GM18873 (cell line): ENCODE results near the gene SERPINA1.

Experiments used
- ATAC-seq: cut with Tn5 transposase; IDR thresholded peaks from one replicate; pipeline ENCODE4 v1.9.1; 2021; ENCODE audit warnings: mild to moderate bottlenecking, moderate library complexity, moderate number of reproducible peaks; ENCODE audit not compliant: unreplicated experiment, low FRiP score

SERPINA1 gene

GRCh38 chr14:94398536-94398935, 10.1 kb upstream of the SERPINA1 start:
- ATAC-seq, result no peak

DNA sequence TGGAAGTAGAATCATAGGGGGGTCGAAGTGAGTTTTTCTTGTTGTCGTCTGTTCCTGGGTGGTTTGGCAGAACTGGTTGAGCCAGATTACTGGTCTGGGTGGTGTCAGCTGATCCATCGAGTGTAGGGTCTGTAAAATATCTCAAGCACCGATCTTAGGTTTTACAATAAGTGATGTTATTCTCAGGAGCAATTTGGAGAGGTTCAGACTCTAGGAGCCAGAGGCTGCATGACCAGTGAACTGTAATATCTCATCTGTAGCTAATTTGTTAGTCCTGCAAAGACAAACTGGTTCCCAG, 9.7 kb upstream of the SERPINA1 start:
- ATAC-seq, result no peak

- ATAC-seq, result no peak
These were observed 9.1 kb upstream of the SERPINA1 start for GRCh38 chr14:94397289-94398181.

DNA sequence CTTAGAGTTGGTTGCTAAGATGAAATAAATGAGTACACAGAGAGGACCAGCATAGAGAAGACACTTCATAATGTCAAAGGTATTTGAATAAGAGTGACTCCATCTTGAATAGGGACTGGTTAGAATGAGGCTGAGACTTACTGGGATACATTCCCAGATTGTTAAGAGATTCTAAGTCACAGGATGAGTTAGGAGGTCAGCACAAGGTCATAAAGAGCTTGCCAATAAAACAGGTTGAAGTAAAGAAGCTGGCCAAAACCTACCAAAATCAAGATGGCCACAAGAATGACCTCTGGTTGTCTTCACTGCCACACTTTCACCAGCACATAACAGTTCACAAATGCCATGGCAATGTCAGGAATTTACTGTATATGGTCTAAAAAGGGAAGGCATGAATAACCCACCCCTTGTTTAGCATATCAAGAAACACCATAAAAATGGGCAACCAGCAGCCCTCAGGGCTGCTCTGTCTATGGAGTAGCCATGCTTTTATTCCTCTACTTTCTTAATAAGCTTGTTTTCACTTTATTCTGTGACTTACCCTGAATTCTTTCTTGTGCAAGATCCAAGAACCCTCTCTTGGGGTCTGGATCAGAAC, 8.3 kb upstream of the SERPINA1 start:
- ATAC-seq, result no peak

DNA sequence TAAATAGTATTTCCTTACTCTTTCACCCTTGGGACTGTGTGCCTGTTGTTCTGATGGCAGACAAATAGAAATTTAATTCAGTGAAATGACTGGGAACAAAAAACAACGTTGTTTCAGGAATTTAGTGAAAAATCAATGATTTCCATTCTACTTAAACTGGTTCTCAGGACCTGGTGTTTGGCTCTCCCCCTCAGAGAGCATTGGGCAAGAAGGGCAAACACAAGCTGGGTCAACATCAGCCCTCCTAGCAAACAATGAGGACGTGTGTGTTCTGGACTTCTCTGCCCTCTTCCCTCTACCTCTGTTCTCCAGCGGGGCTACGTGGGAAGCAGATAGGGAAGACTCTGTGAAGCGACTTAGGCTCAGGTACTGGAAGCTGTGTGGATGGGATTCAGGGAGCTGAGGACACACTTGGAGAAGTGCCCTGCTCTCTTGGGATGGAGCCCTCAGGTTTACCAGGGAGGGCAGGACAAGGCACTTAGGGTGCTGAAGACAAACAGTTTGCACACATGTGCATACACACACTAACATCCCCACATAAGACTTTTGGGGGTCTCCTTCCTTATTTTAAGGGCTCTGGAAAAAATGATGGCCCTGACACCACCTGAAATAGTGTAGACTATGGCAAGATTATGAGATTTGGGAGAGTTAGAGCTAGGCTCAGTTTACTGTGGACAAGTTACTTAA, 7.6 kb upstream of the SERPINA1 start:
- no peak for ATAC-seq

DNA sequence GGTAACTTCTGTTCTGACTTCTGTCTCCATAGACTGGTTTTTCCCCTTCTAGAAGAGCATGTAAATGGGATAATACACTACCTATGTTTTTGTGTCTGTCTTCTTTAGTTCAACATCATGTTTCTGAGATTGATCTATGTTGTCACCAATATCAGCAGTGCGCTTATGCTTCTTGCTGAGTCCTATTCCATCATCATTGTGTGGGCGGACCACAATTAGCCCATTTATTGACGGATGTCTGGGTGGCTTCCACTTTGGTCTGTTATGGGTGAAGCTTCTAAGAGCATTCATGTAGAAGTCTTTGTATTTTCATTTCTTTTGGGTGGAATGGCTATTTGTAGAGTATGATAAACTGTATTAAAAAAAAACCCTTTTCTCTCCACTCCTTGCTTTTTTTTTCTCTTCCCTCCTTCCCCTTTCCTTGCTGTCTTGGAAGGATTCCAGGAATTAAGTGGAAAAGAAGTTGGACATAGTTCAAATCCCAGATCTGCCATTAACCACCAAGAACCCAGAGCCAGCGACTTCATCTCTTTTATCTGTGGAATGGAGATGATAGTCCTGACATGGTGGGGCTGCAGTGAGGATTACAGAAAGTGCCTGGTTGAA, 7.0 kb upstream of the SERPINA1 start:
- ATAC-seq, result no peak

- no peak for ATAC-seq
These were observed 6.3 kb upstream of the SERPINA1 start for GRCh38 chr14:94394581-94395207.

GRCh38 chr14:94394025-94394493, 5.7 kb upstream of the SERPINA1 start:
- no peak for ATAC-seq

- no peak for ATAC-seq
These were observed 5.1 kb upstream of the SERPINA1 start for GRCh38 chr14:94393474-94393873.

DNA sequence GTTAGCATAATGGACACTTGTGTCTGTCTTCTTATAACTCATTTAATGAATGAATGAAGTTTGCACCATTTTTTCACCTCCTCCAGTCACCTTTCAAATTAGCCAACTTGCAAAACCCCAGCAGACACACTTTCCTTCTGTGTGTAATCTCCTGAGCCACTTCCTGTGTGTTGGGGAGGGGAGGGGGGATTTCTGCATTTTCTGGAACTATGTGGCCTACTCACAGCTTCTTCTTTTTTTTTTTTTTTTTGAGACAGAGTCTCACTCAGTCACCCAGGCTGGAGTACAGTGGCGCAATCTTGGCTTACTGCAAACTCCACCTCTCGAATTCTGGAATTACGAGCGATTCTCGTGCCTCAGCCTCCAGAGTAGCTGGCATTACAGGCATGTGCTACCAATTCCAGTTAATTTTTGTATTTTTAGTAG, 4.1 kb upstream of the SERPINA1 start:
- ATAC-seq, result no peak

- no peak for ATAC-seq
These were observed 3.0 kb upstream of the SERPINA1 start for GRCh38 chr14:94391281-94391975.

DNA sequence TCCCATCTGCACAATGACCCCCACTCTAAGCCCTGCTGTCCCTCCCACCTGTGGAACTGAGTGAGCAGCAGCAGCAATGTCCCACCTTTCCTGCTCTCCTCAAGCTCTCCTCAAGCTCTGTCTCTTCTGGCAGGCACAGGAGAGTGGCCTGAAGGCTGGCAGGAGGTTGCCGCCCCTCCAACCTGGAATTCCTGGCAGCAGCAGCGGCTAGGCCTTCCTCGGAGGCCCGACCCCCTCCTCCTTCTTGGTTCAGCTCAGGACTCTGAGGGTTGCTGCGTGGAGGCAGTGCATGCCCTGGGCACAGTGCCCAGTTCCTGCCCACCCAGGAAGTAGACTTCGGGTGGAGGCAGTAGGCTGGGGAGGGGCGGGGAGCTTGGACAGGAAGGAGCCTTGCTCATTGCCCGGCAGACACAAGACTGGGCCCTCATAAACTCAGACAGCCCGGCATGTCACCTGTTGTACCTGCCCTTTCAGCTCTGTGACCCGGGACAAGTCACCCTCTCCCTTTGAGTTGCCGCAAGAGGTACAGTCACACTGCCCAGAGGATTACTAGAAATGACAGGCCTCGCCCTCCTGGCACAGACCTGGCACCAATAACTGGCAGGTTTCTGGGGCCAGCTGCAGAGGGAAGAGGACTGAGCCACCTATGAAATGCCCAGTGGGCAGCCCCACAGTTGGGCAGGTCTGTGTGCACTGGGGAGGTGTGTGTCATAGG, 2.1 kb upstream of the SERPINA1 start:
- no peak for ATAC-seq

- ATAC-seq, result no peak
These were observed 1.4 kb upstream of the SERPINA1 start for GRCh38 chr14:94389731-94390371.

GRCh38 chr14:94389104-94389469, 685 bp upstream of the SERPINA1 start:
- ATAC-seq, result no peak

DNA sequence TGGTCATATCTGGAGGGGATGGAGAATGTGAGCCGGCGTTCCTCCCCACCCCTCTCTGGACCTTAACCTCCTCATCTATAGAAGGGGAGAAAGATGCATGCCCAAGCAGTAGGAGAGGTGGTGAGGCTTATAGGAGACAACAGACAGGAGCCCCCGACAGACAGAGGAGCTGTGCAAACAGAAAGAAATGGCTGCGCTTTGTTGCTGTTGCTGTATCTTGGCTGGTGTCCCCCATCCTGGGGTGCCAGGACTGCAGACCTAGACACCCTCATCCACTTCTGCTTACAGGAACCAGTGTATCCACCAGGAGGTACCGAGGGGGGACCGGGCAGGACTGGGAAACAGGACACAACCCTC, 397 bp downstream of the SERPINA1 start:
- no peak for ATAC-seq

DNA sequence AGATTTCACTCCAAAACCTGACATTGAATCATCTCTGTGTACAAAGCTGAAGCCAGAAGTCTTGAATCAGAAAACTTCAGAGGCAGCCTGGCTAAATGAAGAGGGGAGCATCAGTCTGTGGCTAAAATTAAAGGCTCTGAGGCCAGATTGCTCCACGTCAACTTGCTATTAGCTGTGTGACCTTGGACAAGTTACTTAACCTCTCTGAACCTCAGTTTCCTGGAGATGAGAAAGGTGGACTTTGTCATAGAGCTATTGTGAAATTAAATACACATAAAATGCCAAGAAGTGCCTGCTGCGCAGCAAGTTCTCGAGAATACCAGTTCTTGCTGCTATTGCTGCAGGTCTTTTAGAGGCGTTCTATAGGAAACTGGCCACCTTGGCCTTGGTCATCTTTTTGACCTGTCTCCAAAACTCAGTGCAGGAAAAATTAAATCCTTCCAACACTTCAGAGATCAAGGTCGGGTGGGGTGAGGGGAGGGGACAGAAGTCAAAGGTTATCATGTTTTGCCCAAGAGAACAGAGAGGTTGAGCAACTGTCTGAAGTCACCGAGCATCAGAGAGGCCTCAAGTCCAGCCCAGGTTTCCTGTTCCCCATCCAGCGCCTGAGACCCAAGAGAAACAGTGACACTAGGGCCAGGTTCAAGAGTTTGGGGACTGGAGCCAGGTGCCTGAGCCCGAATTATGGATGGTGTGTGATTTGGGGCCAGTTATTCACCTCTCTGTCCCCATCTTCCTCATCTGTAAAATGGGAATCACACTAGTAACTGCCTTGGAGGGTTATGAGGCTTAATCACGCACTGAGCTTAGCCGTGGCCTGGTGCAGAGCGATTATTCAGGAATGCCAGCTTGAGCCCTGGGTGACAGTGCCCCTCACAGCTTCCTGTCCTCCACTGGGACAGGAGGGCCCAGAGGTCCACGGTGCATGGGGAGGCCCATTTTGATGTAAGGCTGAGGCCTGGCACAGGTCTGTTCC, 1.1 kb downstream of the SERPINA1 start:
- ATAC-seq, result no peak

DNA sequence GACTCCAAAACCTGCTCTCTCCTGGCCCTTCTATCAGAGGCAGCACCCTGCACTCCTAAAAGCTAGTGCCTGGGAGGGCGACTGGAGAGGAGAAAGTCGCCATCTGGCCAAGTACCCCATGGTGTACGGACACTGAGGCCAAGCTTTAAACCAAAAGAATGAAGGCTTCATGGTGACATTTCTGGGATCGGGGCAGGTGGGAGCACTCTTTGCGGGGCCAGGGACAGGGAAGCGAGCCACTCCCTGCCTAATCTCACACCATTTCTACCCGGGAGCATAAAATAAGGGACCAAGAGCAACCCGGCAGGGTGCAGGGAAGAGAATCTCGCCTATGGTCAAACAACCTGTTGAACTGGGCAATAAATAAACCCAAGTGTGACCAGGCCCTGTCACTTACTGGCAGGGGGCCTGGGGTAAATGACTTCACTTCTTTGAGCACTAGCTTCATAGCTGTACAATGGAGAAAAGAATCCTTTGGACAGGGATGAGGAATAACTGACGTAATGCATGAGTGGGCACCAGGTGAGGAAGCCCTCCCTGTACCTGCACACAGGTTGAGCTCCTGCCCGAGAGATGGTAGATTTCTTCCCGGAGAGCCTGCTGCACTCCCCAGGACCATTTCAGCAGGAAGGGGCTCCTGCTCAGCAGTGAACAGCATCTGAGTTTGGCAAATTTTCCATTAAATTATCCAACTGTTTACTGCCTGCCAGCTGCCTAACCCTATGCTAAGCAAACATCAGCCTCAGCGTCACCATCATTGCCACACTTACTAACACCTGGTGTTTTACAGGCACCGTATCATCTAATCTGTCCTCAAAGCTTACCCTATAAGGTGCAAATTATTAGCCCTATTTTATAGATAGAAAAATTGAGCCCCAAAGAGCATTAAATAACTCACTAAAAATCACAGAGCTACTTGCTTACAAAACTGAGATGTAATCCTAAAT, 2.0 kb downstream of the SERPINA1 start:
- ATAC-seq, result no peak
